Mucosa of descending colon (tissue), 3 donors: ENCODE measurements around the gene PTH. TPM values are rescaled to one million over a fixed set of nuclear protein-coding genes. Genes with fewer than 3 reads are reported as not detected.

Source experiments
- ATAC-seq: fragments of 200-7000 bp; cut with Tn5 transposase; one replicate; pipeline ENCODE4 v1.9.1; 2020; ENCODE audit warnings: mild to moderate bottlenecking, moderate library complexity
- DNase-seq, 3 donors: peaks; one replicate each; pipeline ENCODE4 v3.0.0-alpha.2; 2020
- H3K36me3 ChIP-seq: fragments of 200-600 bp; one replicate; pipeline ENCODE4 v1.8.0; 2021; ENCODE audit warnings: low read depth, mild to moderate bottlenecking
- H3K4me1 ChIP-seq: fragments of 200-600 bp; one replicate; pipeline ENCODE4 v1.8.0; 2021; ENCODE audit warnings: low read depth, mild to moderate bottlenecking
- H3K4me3 ChIP-seq: fragments of 200-600 bp; one replicate; pipeline ENCODE4 v1.8.0; 2021; ENCODE audit warnings: mild to moderate bottlenecking
- H3K9me3 ChIP-seq: fragments of 200-600 bp; one replicate; pipeline ENCODE4 v1.8.0; 2021; ENCODE audit warnings: mild to moderate bottlenecking
- CTCF ChIP-seq: fragments of 200-600 bp; IDR thresholded peaks from one replicate; pipeline ENCODE4 v1.8.0; 2022; ENCODE audit warnings: antibody characterized with exemption, mild to moderate bottlenecking
- intact Hi-C, 2 donors: fragments of 100-400 bp; cut with DNase I in 1 of 2; cut with micrococcal nuclease in 1 of 2; formaldehyde crosslinking; loops; one replicate each; pipeline versions ENCODE4 v1.11.0 to v1.11.1; 2022; cut with DNase I, micrococcal nuclease
- total RNA-seq, 3 donors: library from RNA; stranded (reverse); fragmentation: NEBNext Ultra II Directional in 2 of 3; extraction: Animal tissue kit (Norgen Biotek cat#: 25700) in 2 of 3; gene quantifications; one replicate each; pipeline versions ENCODE4 v1.2.1 to v1.2.4, GENCODE V29; 2021 to 2023
- donor health status: DM: no; HTN: no; CAD: no; lungs with moderate emphysema.
- donor health status: DM: no; HTN: no; CAD: no.
- donor health status: DM: no; HTN: yes; CAD: no.

Gene PTH
- total RNA-seq, 3 donors from 2014 or later, result not detected

- no peak for TF ChIP-seq CTCF
- Histone ChIP-seq H3K36me3 (no peaks in the 10 kb centered on the region), H3K9me3 (no peaks in the 10 kb centered on the region), H3K4me1 (no peaks in the 10 kb centered on the region), H3K4me3 (no peak overlapping the region)
- ATAC-seq (peak; percentile 60), DNase-seq (no peak)
- intact Hi-C loops, result no loop called here
These were observed 6.7 kb upstream of the PTH start for GRCh38 chr11:13502492-13502891.

GRCh38 chr11:13494051-13494450, 1.7 kb downstream of the PTH start:
- ATAC-seq (no peak), DNase-seq (no peak)
- no peaks in the 10 kb centered on the region for H3K4me1 ChIP-seq
- H3K4me3 ChIP-seq, result no peak overlapping the region
- intact Hi-C loops, result no loop called here
- no peaks in the 10 kb centered on the region for H3K36me3 ChIP-seq
- no peak for TF ChIP-seq CTCF
- H3K9me3 ChIP-seq, result no peaks in the 10 kb centered on the region

- ATAC-seq (peak; percentile 71), DNase-seq (peak in 1 of 3 donors; percentile 40)
- Histone ChIP-seq H3K4me1 (no peaks in the 10 kb centered on the region), H3K36me3 (no peaks in the 10 kb centered on the region), H3K9me3 (no peaks in the 10 kb centered on the region), H3K4me3 (no peak overlapping the region)
- intact Hi-C loops, result no loop called here
- peak; percentile 10 for TF ChIP-seq CTCF
These were observed 8.2 kb downstream of the PTH start for GRCh38 chr11:13487661-13488030.

- H3K4me1 ChIP-seq, result no peaks in the 10 kb centered on the region
- no peak overlapping the region for H3K4me3 ChIP-seq
- peak; percentile 73 to 78 (median 74) for DNase-seq
- H3K36me3 ChIP-seq, result no peaks in the 10 kb centered on the region
- no peaks in the 10 kb centered on the region for H3K9me3 ChIP-seq
- TF ChIP-seq CTCF, result peak; percentile 27
- peak; percentile 84 for ATAC-seq
- intact Hi-C loops, result no loop called here
These were observed 8.7 kb downstream of the PTH start for GRCh38 chr11:13486926-13487660.

- DNase-seq, result peak in 2 of 3 donors; percentile 19 to 37
- no peak for TF ChIP-seq CTCF
- ATAC-seq, result no peak
- Histone ChIP-seq H3K4me1 (no peaks in the 10 kb centered on the region), H3K4me3 (no peak overlapping the region), H3K36me3 (no peaks in the 10 kb centered on the region), H3K9me3 (no peaks in the 10 kb centered on the region)
- intact Hi-C loops, result no loop called here
These were observed 15.6 kb downstream of the PTH start for GRCh38 chr11:13480198-13480597.
